ENCODE results near the gene DHX57. TPM values are rescaled to one million over a fixed set of nuclear protein-coding genes. Genes with fewer than 3 reads are reported as not detected.
"Not testable (repeated sequence)": the region's sequence is repeated elsewhere in the genome, so short reads cannot be mapped to it uniquely, and the experiment has no call there.

The DHX57 gene
- total RNA-seq, 4 donors from 2014 or later, result 12.0 to 23.3 (median 16.4) TPM

DNA sequence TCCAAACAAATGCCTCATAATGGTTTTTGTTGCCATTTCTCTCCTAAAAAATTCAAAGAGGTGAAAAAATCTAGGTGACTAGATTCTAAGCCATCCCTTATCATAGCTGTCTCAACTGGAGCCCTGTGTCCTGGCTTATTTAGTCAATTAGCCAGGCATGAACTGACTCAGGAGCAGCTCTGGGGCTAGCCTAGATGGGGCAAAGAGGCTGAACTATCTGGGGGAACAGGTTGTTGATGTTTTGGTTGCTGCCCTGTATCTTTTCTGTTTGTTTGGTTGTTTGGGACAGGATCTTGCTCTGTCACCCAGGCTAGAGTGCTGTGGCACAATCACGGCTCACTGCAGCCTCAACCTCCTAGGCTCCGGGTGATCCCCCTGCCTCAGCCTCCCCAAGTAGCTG is 83.0 kb downstream of the DHX57 start:
- H3K9me3 ChIP-seq, result no peaks in the 10 kb centered on the region
- no peaks in the 10 kb centered on the region for H3K4me1 ChIP-seq
- no peak for DNase-seq (ENCODE audit: low spot score in 2 of 2)
- TF ChIP-seq EP300 (IDR thresholded peaks at IDR 0.05) (no peak), POLR2AphosphoS5 (IDR thresholded peaks at IDR 0.05) (no peak), POLR2A (IDR thresholded peaks at IDR 0.05) (no peak)
- TF ChIP-seq, protein P1, sequence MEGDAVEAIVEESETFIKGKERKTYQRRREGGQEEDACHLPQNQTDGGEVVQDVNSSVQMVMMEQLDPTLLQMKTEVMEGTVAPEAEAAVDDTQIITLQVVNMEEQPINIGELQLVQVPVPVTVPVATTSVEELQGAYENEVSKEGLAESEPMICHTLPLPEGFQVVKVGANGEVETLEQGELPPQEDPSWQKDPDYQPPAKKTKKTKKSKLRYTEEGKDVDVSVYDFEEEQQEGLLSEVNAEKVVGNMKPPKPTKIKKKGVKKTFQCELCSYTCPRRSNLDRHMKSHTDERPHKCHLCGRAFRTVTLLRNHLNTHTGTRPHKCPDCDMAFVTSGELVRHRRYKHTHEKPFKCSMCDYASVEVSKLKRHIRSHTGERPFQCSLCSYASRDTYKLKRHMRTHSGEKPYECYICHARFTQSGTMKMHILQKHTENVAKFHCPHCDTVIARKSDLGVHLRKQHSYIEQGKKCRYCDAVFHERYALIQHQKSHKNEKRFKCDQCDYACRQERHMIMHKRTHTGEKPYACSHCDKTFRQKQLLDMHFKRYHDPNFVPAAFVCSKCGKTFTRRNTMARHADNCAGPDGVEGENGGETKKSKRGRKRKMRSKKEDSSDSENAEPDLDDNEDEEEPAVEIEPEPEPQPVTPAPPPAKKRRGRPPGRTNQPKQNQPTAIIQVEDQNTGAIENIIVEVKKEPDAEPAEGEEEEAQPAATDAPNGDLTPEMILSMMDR (IDR thresholded peaks at IDR 0.05), result no peak
- H3K36me3 ChIP-seq, result peaks cover 4% of the 10 kb centered on the region
- H3K4me3 ChIP-seq, result no peak overlapping the region
- no peak overlapping the region for H3K27ac ChIP-seq
- WGBS, result 50% methylated on average over 2 of the region's 2 CpGs
- no peaks in the 10 kb centered on the region for H3K27me3 ChIP-seq

DNA sequence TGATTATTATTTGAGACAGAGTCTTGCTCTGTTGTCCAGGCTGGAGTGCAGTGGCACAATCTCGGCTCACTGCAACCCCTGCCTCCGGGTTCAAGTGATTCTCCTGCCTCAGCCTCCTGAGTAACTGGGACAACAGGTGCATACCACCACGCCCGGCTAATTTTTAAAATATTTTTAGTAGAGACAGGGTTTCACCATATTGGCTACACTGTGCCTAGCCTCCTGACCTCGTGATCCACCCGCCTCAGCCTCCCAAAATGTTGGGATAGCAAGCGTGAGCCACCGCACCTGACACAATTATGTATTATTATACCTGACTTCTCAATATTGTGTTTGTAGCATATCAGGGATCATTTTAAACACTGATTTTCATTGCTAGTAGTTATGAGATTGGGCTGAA is 83.4 kb downstream of the DHX57 start:
- not testable (repeated sequence) for H3K9me3 ChIP-seq; H3K4me3 ChIP-seq; H3K36me3 ChIP-seq; H3K27me3 ChIP-seq; H3K27ac ChIP-seq; H3K4me1 ChIP-seq; DNase-seq (ENCODE audit: low spot score in 2 of 2)
- WGBS, result 93% methylated on average over 8 of the region's 8 CpGs

DNA sequence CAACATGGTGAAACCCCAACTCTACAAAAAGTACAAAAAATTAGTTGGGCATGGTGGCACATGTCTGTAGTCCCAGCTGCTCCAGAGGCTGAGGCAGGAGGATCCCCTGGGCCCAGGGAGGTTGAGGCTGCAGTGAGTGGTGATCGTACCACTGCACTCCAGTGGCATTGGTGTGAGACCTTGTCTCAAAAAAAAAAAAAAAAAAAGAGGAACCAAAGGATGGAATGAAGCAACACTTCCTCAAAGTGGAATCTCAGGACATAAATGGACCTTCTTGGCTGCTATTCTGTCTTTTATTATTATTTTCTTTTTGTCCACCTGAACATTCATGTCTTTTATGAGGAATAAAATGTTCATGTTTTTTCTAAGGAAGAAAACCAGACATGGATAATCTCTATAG is 84.0 kb downstream of the DHX57 start:
- TF ChIP-seq, protein P1 (IDR thresholded peaks at IDR 0.05), result no peak
- TF ChIP-seq POLR2A (IDR thresholded peaks at IDR 0.05), result no peak
- TF ChIP-seq POLR2AphosphoS5 (IDR thresholded peaks at IDR 0.05), result no peak
- Histone ChIP-seq H3K27me3 (no peaks in the 10 kb centered on the region), H3K27ac (no peak overlapping the region), H3K9me3 (no peaks in the 10 kb centered on the region), H3K4me1 (no peaks in the 10 kb centered on the region), H3K36me3 (no peaks in the 10 kb centered on the region), H3K4me3 (no peak overlapping the region)
- DNase-seq (ENCODE audit: low spot score in 2 of 2), result no peak
- 89% methylated on average over 1 of the region's 1 CpG for WGBS

DNA sequence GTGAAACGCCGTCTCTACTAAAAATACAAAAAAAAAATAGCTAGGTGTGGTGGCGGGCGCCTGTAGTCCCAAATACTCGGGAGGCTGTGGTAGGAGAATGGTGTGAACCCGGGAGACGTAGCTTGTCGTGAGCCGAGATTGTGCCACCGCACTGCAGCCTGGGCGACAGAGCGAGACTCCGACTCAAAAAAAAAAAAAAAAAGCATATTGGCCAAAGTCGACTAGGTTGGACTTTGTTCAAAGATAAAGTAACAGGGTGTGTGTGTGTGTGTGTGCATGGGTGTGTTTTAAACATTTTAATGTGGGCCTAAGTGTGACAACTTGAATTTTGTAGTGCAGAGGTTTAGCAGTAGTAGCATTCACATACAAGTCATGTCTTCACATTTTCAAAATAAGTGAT is 86.0 kb downstream of the DHX57 start:
- DNase-seq (ENCODE audit: low spot score in 2 of 2), result no peak
- no peak overlapping the region for H3K27ac ChIP-seq
- no peak overlapping the region for H3K4me3 ChIP-seq
- no peaks in the 10 kb centered on the region for H3K4me1 ChIP-seq
- H3K9me3 ChIP-seq, result no peaks in the 10 kb centered on the region
- 90% methylated on average over 14 of the region's 14 CpGs for WGBS
- TF ChIP-seq, protein P1 (IDR thresholded peaks at IDR 0.05), result no peak
- TF ChIP-seq EP300 (IDR thresholded peaks at IDR 0.05) (no peak), POLR2AphosphoS5 (IDR thresholded peaks at IDR 0.05) (no peak), POLR2A (IDR thresholded peaks at IDR 0.05) (no peak)
- no peaks in the 10 kb centered on the region for H3K36me3 ChIP-seq
- no peaks in the 10 kb centered on the region for H3K27me3 ChIP-seq

DNA sequence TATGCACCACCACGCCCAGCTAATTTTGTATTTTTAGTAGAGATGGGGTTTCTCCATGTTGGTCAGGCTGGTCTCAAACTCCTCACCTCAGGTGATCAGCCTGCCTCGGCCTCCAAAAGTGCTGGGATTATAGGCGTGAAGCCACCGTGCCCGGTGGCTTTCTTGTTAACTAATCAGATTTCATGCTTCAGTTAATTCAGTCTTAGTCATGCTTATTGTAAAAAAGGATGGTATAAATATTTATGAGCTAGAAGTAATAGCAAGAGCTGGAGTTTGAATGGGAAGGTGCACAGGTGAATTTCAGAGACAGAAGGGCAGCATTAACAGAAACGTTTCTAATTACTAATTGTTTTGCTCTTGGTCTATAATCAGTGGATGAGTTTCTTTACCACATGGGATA is 87.4 kb downstream of the DHX57 start:
- no peaks in the 10 kb centered on the region for H3K4me1 ChIP-seq
- H3K36me3 ChIP-seq, result no peaks in the 10 kb centered on the region
- DNase-seq (ENCODE audit: low spot score in 2 of 2), result no peak
- H3K4me3 ChIP-seq, result no peak overlapping the region
- no peak overlapping the region for H3K27ac ChIP-seq
- H3K9me3 ChIP-seq, result no peaks in the 10 kb centered on the region
- TF ChIP-seq POLR2A (IDR thresholded peaks at IDR 0.05) (no peak), POLR2AphosphoS5 (IDR thresholded peaks at IDR 0.05) (no peak), EP300 (IDR thresholded peaks at IDR 0.05) (no peak)
- TF ChIP-seq, protein P1 (IDR thresholded peaks at IDR 0.05), result no peak
- 93% methylated on average over 6 of the region's 6 CpGs for WGBS
- H3K27me3 ChIP-seq, result no peaks in the 10 kb centered on the region

DNA sequence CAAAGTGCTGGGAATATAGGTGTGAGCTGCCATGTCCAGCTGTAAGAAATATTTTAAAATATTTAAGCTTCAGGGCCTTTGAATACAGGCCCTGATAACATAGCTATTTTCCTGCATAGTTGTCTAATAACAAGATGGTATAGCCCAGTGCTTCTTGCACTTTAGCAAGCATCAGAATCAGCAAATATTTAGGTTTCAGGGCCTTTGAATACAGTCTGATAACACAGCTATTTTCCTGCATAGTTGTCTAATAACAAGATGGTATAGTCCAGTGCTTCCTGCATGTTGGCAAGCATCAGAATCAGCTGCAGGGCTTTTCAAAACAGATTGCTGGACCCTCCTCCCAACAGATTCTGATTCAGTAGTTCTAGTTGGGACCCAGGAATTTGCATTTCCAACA is 92.1 kb downstream of the DHX57 start:
- H3K4me1 ChIP-seq, result peaks cover 6% of the 10 kb centered on the region
- H3K9me3 ChIP-seq, result no peaks in the 10 kb centered on the region
- peaks cover 16% of the 10 kb centered on the region for H3K36me3 ChIP-seq
- TF ChIP-seq POLR2AphosphoS5 (IDR thresholded peaks at IDR 0.05), result no peak
- no peak for TF ChIP-seq EP300 (IDR thresholded peaks at IDR 0.05)
- TF ChIP-seq, protein P1 (IDR thresholded peaks at IDR 0.05), result no peak
- no peak for TF ChIP-seq POLR2A (IDR thresholded peaks at IDR 0.05)
- no peaks in the 10 kb centered on the region for H3K27me3 ChIP-seq
- no peak overlapping the region for H3K27ac ChIP-seq
- H3K4me3 ChIP-seq, result no peak overlapping the region
- no peak for DNase-seq (ENCODE audit: low spot score in 2 of 2)
